IPS DF 19.7 (cell line): ENCODE data around the gene UQCRHL.
A peak's percentile ranks its signal among the peaks of the same experiment; 100 is the strongest.
"Not testable (repeated sequence)": the region's sequence is repeated elsewhere in the genome, so short reads cannot be mapped to it uniquely, and the experiment has no call there.

ENCODE experiments used
- DNase-seq: peaks from one replicate; pipeline ENCODE4 v3.0.0-alpha.2; 2013; ENCODE audit warnings: low read depth, low spot score

The UQCRHL gene

DNA sequence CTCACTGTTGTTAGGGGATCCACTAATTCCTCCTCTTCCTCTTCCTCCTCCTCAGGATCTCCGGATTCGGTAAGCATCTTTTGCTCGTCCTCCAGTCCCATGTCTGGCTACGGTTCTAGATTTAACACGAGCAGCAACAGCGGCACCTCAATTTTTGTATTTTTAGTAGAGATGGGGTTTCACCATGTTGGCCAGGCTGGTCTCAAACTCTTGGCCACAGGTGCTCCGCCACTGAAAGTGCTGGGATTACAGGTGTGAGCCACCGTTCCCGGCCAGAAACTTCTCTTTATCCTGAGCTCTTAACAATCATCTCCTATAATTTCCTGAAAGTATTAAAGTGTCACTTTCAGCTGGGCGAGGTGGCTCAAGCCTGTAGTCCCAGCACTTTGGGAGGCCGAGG lies at the start of gene UQCRHL:
Gene UQCRHL (minus strand): TSS at position 101 of the 400 bp plus-strand sequence. CDS start 0 bp downstream, at position 101.
- not testable (repeated sequence) for DNase-seq

DNA sequence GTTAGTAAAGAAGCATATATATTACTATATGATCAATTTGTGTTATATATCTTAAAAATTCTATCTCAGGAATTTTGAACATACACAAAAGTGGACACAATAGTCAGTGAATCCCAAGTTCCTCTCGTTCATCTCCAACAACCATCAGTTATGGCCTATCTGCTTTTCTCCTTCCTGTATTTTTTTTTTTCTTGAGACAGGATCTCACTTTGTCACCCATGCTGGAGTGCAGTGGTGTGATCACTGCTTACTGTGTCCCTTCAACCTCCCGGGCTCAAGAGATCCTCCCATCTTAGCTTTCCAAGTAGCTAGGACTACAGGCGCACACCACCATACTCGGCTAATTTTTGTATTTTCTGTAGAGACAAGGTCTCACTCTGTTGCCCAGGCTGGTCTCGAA lies 49.4 kb upstream of the UQCRHL start:
- DNase-seq = no peak

DNA sequence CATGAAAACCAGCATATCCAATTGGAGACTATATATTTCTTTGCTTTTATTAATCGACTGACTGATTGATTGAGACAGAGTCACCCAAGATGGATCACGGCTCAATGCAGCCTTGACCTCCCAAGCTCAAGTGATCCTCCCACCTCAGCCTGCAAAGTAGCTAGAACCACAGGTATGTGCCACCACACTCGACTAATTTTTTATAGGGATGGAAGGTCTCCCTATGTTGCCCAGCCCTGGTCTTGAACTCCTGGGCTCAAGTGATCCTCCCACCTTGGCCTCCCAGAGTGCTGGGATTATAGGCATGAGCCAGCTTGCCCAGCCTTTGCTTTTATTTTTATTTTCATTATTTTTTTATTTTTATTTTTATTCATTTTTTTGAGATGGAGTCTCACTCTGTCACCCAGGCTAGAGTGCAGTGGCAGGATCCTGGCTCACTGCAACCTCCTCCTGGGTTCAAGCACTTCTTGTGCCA lies 45.4 kb upstream of the UQCRHL start:
- no peak for DNase-seq

DNA sequence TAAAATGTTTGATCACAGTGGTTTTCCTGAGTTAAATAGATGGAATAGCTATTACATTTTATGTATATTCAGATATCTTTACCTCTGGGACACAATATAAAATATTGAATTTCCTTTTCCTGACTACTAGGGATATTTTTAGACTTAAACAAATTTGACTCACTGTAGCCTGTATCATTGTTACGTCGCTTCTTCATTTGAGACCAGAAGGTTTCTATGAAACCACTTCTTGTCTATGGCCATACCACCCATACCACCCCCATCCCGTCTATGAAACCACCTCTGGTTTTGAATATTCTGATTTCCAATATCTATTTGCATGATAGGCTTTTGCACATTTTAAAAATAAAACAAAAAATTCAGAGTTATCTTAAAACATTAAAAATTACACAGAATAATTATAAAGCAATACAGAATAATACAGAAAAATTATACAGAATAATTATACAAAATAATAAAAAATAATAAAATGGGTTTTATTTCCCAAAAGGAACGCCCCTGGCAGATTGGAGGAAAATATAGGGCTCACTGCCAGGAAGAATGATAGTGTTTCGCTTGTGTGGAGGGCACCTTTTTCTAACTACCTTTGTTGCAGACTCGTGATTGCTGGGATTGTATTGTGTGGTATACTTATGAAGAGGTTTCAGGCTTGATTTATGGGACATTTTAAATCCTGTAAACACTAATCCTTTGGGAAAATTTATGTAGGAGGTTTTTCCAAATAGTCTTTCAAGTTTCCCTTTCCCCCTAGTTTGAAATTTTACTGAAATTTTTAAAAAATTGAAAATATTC lies 44.8 kb upstream of the UQCRHL start:
- DNase-seq = no peak

DNA sequence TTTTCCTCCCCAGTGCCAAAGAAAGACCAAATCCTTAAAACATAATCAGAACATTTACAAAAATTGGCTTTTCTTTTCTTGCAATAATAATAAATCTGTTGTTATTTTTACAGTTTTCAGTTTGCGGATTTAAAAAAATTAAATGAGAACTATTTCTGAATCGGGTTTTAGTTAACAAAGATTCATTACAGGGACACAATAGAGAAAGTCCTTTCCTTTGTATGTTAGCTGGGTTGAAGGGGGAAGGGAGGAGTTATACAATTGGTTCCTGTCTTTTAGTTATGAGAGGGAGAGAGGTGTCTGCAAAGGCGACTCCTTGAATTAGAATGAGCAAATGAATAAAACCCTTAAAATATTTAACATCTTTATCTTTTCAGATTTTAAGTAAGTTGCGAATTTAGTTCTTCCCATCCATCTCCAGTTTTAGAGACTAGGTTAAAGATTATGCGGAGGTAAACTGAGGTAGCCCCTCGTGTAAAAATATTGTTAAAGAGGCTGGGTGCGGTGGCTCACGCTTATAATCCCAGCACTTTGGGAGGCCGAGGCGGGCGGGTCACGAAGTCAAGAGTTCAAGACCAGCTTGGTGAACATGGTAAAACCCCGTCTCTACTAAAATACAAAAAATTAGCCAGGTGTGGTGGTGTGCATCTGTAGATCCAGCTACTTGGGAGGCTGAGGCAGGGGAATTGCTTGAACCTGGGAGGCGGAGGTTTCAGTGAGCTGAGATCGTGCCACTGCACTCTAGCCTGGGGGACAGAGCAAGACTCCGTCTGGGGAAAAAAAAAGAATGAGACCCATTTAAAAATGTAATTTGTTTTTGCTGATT lies 44.0 kb upstream of the UQCRHL start:
- DNase-seq = no peak

DNA sequence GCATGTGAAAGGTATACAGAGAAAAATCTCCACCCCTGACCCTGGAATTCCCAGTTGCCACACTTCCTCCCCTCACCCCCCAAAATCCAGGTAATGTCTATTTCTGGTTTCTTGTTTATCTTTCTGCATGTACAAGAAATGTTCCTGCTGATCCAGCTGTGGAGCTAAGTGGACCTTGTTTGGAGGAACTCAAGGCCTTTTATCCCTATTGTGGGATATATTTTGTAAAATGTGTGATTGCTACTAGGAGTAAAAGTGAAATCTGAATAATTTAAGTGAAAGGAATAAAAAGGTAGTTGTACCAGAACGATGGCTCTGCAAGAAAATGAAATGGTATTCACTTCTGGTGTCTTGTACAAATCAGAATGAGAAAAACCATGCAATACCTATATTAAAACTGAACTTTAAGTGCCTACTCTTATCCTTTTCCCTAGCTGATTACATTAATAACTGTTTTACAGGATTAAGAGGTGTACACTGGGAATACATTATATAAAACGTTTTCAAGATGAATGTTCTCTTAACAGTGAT lies 43.1 kb upstream of the UQCRHL start:
- DNase-seq = no peak

DNA sequence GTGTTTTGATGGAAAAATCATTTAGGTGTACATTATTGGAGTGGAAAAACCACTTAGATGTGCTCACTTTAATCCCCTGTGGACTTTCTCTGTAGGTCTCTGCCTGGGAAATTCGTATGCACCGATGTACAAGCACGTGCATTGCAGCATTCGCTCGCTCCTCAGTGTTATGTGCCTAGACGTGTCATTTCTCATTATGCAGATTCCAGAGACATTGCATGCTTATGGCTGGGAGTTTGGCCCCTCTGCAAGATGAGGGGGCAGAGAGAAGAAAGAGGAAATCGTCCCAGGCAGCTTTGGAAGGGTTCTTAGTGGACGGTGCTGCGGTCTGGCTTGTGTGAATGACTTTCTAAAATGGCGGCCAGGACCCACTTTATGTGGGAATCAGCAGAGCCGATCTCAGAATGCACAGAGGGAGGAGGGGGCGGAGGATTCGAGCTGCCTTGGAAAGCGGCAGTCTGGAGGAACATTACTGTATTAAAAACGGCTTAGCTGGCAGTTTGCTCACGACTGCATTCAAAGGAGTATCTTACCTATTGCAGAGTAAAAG lies 42.4 kb upstream of the UQCRHL start:
- no peak for DNase-seq

DNA sequence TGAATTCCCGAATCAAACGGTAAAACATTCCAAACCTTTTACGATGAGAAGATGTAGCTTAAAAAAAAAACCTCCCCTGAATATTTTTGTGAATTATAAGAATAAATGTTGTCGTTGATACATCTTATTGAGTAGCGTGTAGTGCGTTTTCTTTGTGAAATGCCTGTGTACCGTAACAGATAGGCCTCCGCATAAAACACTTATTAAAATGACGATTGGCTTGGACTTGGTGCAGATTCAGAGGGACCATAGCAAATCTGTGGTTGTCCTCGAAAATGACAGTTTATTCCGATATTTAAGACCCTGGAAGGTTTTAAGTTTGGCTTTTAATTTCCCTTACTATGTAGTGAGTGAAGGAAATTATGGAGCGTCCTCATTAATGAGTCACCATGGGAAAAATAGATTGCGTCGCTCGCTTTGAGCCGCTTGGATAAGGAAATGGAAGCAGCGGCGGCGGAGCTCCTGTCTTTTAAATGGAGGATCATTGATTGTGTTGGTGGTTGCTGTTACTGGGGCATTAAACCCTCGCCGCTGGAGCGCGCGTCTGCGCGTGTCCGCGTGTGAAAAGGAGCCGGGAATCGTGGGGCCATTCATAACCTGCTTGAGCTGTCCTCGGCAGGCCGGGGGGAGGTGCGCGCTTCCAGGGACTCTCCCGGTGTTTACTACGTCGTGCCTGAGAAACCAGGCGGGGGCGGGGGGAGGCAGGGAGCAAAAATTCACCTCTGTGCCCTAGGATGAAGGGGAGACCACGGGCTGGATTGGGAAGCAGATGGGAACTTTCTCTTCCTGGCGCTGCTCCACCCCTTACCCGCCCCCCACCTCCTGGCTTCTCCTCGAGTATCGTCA lies 41.7 kb upstream of the UQCRHL start:
- no peak for DNase-seq

DNA sequence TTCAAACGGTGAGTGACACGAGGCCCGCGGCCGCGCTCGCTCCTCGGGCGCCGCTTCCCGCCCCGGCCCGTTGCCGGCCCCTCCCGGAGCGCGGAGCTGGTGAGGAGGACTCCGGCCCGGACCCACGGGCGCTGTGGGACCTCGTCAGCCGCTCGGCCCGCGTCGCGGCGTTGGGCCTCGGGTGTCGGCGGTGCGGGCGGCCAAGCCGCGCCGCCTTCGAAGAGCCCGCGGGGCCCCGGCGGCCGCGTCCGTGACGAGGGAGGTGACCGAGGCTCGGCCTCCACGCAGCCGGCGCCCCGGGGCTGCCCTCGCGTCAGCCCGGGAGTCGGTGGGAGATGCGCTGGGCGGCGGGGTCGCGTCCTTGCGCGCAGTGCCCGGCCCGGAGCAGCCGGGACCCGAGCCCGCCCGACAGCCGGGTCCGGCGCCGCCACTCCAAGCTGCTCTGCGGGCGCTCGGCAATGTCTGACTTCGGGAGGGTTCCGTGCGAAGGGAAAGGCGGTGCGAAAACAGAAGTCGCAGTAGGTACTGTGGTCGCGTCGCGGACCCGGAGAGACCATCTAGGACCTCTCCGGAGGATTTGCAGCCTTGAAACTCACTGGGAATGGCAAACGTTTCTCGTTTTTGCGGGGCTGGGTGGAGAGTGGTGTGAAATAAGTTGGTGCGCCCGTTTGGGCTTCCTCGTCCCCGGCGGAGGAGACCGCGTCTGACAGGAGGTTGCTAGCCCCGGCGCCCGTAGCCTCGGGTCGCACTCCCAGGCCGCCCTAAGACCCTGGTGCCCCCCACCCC lies 40.9 kb upstream of the UQCRHL start:
- DNase-seq = no peak

DNA sequence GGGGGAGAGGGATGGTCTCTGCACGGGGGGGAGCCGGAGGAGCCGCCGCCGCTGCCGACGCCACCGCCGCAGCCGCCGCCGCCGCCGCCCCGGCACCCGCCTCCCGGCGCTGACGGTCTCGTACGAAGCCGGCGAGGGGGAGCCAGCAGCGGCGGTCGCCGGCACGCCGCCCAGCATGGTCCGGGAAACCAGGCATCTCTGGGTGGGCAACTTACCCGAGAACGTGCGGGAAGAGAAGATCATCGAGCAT lies 40.4 kb upstream of the UQCRHL start:
- DNase-seq = no peak

DNA sequence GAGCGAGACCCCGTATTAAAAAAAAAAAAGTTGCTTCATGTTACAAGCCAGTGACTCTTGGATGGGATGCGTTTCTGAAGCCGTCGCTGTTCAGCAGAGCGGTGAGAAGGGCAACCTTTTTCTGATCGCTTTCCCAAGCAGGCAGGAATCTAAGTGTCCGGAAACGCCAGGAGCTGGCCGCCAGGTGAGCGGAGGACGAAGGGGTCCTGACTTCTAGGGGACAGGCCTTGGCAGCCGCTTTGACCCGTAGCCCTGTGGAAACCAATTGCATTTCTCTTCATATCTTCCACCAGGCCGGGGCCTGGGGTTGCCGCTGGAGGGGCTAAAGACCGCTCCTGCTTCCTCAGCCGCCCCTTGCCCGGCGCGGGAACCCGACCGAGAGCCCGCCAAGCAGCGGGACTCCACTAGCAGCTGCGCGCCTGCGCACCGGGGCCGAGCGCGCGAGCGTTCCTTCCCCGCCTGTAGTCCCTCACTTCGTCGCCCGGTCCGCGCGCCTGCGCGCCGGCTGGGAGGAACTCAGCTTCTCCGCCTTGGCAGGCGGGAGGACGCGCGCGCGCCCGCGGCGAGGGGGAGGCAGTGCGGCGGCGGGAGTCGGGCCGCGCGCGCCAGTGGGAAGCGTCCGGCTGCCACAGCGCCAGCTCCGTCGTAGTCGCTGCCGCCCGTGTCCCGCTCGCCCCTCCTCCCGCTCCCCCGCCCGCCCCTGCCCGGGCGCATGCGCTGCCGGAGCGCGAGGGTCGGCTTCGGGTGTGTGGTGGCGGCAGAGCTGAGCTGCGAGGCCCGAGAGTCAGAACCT lies 39.8 kb upstream of the UQCRHL start, which contains the start of gene SPEN:
Gene SPEN (plus strand): TSS at position 608 of the 793 bp plus-strand sequence. CDS start 361 bp downstream, outside the sequence.
- DNase-seq = peak; percentile 69

DNA sequence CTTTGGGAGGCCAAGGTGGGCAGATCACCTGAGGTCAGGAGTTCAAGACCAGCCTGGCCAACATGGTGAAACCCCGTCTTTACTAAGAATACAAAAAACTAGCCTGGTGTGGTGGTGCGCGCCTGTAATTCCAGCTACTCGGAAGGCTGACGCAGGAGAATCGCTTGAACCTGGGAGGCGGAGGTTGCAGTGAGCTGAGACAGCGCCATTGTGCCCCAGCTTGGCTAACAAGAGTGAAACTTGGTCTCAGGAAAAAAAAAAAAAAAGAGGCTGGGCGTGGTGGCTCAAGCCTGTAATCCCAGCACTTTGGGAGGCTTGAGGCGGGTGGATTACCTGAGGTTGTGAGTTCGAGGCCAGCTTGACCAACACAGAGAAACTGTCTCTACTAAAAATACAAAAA lies 38.6 kb upstream of the UQCRHL start:
- not testable (repeated sequence) for DNase-seq

DNA sequence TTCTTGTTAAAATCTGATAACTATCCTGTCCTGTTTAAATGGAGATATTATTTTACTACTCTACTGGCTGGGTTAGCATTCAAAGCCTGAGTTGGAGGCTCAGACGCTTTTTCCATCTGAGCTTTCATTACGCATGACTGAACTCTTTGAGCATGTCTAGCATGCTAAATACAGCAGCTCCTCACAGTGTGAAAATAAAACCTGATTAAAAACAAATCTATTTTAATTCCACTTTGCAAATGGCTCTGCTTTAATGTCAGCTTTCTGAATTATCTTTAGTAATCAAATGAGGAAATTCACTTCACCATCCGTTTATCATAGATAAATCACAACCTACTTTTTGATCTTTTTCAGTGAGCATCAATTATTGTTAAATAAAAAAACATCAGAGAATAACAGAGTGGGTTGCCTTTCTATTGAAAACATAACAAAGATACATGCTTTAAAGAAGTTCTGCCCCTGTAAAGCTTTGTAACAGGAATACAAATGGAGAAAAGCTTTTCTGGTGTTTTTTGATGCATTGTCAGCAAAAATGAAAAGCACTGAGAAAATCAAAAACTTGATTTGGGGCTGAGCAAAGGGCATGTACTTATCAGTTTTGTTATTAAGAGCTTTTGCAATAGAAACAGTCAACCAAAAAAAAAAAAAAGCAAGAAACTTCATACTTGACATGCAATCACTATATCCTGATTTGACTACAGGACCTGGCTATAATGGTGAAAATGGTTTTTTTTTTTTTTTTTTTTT lies 36.5 kb upstream of the UQCRHL start:
- DNase-seq = no peak

DNA sequence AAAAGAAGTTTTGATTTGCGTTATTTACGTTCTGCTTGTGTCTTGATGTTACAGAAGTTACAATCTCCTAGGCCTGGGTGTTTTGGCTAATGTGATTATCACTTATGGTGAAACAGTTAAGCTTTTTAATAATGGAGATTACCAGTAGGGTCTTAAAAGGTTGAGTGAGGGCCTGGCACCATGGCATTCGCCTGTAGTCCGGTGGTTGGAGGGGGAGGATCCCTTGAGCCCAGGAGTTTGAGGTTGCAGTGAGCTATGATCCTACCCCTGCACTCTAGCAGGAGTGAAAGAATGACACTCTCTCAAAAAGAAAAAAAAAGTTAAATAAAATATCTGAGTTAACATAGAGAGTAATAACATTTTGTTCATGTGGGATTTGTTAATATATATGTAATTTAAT lies 31.3 kb upstream of the UQCRHL start:
- DNase-seq = no peak

DNA sequence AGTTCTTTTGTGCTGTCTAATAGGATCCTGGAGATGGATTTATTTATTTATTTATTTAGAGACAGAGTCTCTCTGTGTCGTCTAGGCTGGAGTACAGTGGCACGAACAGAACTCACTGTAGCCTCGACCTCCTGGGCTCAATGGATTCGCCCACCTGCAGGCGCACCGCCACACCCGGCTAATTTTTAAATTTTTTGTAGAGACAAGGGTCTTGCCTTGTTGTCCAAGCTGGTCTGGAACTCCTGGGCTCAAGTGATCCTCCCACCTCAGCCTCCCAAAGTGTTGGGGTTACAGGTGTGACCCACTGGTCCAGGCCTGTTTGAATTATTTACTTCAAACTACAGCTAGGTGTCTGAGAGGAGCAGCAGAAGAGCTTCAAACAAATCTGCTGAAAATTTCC lies 30.5 kb upstream of the UQCRHL start:
- DNase-seq = no peak

DNA sequence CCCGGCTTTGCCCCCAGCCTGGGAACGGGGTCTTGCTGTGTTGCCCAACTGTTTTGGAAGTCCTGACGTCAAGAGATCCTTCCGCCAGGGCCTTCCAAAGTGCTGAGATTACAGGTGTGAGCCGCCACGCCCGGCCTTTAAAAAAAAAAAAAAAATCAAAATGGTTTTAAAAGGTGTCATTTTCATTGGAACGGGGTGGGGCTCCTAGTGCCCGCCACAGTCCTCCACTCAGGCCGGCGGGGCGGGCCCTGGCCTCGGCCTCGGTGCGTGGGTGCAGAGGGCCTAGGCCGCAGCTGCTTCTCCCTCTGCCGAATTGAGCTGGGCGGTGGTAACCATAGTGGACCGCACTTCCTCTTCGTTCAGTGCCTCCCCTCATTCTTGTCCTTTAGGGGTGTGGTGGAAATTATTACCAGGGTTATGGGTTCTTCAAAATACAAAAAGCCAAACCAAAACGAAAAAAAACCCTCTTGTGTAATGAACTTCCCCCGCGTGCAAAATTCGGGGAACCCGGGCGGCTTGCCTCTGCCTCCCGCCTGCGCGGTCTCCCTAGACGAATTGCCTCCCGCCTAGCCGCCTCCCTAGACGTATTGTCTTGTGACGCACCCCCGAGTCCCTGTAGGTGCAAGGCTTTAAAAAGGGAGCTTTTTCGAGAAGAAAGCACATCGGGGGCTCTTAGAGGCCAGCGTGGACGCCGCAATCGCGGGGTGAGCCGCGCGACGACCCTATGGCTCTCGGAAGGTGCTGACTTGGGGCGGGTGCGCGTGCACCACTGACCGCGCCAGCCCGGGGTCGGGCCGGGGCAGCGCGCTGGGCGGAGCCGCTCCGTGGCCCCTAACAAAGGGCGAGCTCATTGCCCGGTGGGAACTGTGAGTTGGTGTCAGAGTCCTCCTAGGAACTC lies 29.6 kb upstream of the UQCRHL start:
- no peak for DNase-seq

DNA sequence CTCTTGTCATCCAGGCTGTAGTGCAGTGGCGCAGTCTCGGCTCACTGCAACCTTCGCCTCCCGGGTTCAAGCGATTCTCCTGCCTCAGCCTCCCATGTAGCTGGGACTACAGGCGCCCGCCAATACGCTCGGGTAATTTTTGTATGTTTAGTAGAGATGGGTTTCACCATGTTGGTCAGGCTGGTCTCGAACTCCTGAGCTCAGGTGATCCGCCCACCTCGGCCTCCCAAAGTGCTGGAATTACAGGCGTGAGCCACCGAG lies 29.0 kb upstream of the UQCRHL start:
- not testable (repeated sequence) for DNase-seq
